Measurements from ENCODE around the gene RNF166.
A peak's percentile ranks its signal among the peaks of the same experiment; 100 is the strongest.

RNF166 gene, protein sequence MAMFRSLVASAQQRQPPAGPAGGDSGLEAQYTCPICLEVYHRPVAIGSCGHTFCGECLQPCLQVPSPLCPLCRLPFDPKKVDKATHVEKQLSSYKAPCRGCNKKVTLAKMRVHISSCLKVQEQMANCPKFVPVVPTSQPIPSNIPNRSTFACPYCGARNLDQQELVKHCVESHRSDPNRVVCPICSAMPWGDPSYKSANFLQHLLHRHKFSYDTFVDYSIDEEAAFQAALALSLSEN

DNA sequence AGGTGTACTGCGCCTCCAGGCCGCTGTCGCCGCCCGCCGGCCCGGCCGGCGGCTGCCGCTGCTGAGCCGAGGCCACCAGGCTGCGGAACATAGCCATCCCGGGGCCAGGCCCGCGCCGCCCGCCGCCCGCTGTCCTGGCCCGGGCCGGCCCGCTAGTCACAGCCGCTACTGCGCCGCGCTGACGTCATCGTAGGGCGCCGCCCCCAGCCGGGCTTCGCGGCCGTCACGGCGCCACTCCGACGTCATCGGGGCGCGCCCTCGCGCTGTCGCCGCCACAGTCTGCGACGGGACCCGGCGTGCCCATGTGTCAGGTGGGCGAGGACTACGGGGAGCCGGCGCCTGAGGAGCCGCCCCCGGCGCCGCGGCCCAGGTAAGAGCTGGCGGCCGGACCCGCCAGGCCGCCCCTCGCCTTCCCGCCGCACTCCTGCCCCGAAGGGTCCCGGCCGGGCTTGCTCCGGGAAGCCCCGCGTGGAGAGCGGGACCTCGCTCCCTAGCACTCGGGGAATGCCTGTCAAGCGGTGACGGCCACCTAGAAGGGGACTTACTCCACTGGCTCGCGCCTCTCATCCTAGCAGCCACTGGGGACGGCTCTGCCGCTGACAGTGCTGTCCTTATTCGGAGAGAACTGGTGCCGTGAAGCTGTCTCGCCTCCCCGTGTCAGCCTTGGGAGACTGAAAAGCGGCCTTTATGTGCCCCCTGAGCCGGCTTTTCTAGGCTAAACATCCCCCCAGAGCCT is at the start of gene RNF166, which contains the start of gene CTU2:
Gene RNF166, minus strand, starts transcription at position 180 of the 736 bp plus-strand sequence. Its CDS starts 83 bp downstream, at position 97.
Gene CTU2, plus strand, starts transcription at position 275 of the 736 bp plus-strand sequence. Its CDS starts 28 bp downstream, at position 303.
- peak; percentile 14 for DNase-seq (ENCODE audit: low read depth)

DNA sequence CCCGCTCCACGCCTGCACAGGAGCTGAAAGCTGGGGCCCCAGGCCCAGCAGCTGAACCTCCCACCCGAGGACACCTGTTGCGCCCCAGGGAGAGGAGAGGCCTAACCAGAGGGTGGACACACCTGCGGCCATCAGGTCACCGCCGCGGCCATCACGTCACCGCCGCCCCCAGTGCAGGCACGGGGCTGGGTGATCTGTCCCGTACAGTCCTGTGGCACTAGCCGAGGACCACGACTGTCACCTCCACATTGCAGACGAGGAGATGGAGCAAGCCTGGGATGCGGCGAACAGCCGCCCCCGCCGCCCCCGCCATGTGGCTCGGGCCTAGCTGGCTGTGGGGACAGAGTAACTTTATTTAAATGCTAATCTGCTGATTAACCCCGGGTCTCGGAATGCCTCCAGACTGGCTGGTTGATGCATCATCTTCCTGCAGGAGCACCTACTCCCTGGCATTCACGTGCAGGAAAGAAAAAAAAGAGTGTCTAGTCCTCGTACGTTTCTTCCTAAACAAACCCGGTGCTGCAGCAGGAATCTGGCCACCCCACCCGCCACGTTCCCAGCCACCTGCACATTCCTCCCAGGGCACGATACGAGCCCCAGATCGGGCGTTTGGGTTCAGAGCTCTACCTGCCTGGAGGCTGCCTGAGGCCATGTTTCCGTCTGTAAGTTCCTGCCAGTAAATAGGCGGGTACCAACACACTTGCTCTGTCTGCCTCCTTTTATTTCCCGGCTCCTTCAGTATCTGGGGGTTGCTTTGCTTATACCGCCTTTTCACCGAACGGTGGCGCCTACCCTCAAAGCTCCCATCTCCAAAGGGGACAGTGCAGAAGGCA is 48.9 kb upstream of the RNF166 start:
- no peak for DNase-seq (ENCODE audit: low read depth)

DNA sequence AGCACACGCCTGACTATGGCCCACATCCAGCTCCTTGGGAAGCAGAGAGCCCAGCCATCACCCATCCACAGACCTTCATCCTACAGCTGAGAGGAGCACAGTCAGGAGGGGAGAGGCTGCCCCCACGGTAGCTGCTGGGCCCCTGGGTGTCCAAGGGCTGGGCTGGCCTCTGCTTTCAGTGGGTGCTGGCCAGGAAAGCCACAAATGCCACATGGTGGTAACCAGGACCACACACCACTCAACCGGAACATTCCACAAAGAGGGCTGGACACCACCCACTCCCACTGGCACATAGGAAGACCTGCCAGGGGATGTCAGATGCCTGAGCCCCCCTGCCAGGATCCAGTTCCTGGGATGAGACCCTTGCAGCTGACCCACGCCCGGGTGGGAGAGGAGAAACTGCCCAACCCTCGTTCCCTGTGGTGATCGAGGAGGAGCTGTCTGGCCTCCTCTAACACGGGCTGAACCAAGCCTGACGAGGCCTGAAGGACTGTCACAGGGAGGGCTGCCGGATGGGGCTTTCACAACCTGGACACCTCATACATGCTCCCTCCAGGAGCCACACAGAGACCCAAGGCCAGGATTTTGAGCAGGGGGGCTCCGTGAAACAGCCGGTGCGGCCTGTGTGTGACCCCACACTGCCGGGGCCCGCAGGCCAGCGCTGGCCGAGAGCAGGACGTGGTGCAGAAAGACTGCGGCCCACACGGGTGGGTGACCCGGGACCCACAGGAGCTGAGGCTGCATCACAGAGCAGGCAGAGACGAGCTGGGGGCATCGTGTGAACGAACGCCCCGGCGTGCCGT is 48.1 kb upstream of the RNF166 start:
- DNase-seq (ENCODE audit: low read depth): no peak

DNA sequence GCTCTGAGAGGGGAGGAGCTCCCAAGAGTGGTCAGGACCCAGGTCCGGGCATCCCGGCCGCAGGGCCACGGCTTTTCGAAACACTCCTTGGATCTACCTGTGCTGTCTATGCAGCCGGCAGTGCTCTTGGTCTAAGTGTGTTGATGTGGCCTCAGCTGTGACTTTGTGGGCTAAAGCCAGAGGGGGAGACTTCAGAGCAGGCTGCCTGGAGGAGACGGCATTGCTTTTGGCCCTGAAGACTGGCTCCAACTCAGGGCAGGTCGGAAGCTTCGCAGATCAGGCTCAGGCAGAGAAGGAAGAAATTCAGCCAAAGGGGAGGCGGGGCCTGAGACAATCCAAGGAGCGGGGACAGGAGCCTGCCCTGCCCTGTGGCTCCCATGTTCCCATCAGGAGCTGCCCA is 47.4 kb upstream of the RNF166 start:
- no peak for DNase-seq (ENCODE audit: low read depth)

DNA sequence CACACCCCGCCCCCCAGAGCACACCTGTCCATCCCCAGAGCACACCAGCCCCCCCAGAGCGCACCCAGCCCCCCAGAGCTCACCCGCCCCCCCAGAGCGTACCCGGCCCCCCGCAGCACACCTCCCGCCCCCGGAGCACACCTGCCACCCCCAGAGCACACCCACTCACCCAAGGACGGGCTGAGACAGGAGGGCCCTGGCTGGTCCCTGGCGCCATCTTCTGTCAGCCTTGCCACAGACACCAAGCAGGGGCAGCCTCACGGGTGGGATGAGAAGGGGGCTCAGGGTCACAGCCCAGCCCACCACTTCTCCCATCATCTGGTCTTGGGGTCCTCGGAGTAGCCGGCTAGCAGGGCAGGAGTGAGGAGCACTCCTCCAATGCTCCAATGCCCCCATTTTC is 47.0 kb upstream of the RNF166 start:
- no peak for DNase-seq (ENCODE audit: low read depth)

DNA sequence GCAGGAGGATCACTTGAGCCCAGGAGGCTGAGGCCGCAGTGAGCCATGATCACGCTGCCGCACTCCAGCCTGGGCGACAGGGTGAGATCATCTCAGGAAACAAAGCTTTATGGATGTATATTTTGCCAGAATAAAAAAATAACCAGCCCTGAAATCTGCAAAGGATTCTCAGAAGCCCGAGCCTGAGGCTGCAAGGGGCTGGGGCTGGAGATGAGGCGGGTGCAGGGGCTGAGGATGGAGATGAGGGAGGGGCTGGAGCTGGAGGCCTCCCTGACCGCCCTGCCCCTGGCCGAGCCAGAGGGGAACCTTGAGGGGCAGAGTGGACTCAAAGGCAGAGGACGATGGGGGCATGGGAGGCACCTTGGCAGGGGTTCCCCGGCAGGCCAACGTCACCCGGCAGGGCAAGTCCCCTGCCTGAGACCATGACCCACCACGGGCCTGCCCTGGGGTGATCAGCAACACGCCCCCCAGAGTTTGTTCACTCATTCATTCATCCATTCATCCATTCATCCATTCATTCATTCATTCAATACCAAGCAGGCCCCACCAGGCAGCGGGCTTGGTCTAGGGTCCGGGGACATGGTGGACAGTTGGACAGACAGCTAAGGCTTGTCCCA is 46.3 kb upstream of the RNF166 start:
- DNase-seq (ENCODE audit: low read depth): no peak

DNA sequence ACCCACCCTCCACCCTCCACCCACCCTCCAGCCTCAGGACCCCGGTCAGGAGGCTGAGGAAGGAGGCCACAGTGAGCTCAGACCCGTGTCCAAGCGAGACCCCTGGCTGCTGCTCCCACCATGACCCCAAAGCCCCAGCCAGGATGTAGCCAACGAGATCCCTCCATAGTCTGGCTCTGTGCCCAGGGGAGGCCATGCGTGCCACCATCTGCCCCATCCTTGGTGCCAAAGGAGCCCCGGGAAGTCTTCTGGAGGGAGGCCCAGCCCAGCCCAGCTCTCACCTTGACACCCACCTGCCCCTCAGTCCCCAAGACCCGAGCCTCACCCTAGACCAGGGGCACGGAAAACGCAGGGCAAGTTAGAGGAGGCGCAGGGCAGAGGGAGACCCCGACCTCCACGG is 44.6 kb upstream of the RNF166 start:
- no peak for DNase-seq (ENCODE audit: low read depth)

DNA sequence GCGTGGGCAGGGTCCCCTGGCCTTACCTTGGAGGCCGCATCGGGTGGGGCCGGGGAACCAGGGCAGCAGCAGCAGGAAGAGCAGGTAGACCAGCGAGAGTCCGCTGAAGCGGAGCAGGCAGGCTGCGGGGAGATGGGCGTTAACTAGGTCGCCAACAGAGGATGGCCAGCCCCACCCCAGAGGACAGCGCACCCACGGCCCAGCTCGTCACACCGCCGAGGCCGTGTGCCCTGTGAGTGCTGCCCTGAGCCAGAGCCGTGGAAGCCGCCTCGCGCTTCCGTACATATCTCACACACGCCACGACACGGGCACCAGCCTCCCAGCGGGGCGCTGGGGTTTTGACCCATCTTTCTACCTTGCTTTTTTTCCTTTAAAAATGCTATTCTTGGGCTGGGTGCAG is 43.1 kb upstream of the RNF166 start:
- no peak for DNase-seq (ENCODE audit: low read depth)

DNA sequence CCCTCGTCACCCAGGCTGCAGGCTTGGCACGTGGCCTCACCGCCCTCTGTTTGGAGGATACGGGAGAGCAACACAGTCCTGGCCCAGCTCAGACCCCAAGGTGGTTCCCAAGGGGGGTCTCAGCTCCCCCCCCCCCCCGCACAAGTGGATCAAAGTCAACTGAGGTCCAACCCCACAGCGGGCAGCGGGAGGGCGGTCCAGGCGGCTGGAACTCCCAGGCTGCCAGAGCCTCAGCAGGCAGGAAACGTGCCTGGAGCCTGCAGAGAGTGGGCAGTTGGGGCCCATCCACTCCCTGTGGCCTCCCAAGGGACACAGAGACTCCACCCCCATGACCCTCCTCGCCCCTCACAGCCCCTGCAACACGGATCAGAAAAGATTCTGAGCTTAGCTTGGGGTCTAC is 42.2 kb upstream of the RNF166 start:
- DNase-seq (ENCODE audit: low read depth): no peak

DNA sequence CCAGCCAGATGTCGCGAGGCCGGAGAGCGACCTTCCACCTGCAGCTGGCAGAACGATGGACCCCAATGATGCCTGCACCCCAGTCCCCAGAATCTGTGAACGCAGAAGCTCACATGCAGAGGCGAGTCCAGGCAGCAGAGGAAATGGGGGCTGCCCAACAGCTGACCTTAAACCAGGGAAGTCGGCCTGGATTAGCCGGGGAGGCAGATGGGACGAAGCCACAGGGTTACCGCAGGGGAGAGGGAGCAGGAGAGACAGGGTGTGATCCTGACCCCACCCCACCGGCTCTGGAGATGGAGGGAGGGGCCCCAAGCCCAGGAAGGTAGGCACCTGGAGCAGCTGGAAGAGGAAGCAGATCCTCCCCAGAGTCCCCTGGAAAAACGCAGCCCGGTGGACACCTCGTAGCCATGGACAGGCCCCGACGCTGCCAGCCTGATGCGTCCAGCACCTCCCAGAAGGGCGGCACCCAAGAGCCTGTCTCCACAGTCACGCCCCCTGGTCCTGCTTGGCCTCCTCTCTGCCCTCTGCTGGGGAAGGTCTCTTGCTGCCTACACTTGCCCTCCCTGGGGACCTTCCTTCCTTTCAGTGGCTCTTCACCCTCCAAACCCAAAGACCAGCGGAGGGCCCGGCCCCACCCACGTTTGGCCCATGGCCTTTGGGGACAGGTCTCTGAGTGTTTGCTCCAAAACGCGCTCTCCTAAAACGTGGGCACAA is 41.5 kb upstream of the RNF166 start:
- DNase-seq (ENCODE audit: low read depth): no peak

DNA sequence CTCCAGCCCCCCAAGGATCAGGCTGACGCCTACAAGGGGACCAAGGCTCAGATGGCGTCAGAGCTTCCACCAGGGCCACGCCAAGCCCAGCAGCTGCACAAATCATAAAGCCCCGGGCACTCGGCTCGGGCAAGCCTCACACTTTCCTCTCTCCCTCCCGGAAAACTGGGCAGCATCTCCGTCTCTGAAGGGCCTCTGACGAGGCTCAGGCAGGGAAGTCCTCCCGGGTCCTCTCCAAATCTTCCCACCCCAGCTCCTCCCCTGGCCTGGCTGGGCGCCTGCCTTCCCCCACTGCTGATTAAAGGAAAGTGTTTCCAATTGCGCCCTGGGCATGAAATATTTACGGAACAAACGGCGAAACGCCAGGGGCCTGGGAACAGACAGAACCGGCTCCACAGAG is 40.3 kb upstream of the RNF166 start:
- no peak for DNase-seq (ENCODE audit: low read depth)

DNA sequence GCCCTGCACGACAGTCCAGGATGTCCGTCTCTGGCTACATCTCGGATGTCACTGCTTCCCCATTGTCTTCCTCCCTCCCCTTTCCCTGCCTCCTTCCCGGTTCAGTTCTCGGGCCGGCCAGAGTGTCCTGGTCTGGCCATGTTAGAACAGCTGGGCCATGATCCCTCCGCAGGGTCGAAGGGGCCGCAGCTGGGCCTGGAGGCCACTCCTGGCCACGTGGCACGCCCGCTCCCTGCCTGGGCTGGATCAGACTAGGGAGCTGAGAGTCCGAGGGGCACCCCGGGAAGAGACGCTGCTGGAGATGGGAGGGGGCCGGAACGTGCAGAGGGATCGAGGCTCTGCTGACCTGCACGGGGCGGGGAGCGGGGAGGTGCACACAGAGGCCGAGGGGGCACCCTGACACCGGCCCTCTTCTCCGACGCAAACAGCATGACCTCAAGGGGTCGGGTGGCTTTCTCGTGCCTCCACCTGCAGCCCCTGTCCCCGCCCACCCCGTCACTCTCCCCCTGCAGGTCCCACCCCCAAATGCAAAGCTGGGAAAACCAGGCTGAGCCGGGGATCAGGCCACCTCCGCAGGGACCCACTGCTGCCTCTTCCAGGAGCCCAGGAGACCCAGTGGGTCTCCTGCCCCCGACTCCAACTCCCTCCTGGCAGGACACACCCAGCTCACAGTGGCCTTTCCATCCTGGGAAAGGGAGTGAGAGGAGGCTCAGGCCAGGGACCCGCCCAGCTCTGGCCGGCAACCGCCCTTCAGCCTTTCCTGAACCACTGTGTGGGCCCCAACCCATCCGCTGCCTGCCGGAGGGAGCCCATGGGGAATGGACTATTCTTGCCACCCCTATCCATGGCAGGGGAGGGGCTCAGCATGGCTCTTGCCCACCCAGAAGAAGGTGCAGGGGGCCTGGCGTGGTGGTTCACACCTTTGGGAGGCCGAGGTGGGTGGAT is 38.6 kb upstream of the RNF166 start:
- DNase-seq (ENCODE audit: low read depth): no peak

DNA sequence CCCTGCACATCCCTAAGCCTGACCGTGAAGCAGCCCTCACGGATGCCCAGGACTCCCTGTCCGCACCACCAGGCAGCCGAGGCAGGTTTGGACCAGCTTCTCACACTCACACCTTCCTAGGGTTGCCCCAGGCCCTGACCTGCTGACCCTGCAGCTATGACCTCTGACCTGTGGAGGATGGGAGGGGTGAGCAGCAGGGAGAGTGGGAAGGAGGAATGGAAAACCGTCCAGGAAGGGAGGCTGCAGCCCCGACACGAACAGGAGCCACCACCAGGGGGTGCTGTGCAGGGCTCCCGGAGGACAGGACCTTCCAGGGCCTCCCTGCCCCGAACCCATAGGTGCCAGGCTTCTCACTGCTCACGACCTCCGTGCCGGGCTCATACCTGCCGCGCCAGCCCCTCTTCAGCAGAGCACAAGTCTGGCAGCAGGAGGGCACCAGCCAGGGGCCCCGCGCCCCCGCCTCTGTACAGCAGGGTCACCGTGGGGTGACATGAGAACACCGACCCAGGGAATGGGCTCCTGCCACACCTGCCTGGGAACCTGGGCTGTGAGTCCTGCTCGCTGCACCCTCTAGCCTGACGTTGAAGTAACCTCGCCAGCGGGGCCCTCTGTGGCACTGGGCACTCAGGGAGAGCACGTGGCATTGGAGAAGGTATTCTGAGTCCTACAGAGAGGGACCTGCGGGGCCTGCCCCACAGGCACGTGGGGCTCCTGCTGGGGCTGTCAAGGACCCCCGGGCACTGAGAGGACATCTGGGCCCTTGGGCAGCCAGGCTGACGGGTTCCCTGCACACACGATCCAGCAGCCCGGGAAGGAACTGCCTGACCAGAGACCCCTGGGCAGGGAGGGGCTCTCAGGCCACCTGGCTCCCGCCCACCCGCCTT is 37.7 kb upstream of the RNF166 start:
- DNase-seq (ENCODE audit: low read depth): no peak

DNA sequence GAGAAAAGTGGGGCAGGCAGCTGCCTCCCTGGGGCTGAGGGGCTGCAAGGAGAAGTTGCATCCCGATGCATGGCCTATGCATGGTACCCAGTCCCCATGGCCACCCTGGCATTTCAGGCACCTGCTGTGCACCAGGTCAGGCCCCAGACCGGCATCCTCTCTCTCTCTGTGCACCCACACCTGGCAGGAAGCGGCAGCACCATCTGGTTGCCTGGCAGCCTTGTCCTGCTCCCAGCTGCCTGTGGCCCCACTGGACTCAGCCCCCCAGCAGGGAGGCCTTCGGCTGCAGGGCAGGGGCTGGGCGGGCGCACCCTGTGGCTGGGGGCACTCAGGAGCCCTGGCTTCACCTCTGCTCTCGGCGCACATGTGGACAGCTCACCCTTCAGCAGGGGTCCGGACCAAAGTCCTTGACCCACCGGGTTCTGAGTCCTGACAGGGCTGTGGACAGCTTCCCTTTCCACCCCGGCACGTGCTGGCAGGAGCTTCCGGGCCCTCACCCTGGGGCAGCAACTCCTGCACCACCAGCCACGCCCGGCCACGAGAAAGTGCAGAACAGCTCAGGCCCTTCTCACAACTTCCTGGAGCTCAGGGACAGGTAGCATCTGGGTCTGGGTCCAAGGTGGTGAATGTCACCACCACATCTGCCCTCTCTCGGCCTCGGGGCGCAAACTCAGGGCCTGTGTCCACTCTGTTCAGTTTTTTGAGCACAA is 36.8 kb upstream of the RNF166 start:
- DNase-seq (ENCODE audit: low read depth): no peak

DNA sequence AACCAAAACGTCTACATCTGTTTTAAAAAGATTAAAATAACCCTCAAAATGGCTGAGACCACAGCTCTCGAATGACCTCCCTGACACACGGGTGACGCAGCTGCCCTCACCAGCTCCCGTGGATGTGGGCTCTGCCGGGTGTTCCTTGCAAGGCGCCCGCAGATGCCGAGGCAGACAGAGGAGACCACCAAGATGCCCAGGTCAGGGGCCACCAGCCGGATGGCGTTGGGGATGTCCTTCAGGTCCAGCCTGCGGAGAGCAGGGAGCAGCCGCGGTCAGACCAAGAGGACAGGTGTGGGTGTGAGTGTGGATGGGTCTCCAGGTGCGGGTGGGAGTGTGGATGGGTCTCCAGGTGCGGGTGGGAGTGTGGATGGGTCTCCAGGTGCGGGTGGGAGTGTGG is 35.2 kb upstream of the RNF166 start:
- no peak for DNase-seq (ENCODE audit: low read depth)

DNA sequence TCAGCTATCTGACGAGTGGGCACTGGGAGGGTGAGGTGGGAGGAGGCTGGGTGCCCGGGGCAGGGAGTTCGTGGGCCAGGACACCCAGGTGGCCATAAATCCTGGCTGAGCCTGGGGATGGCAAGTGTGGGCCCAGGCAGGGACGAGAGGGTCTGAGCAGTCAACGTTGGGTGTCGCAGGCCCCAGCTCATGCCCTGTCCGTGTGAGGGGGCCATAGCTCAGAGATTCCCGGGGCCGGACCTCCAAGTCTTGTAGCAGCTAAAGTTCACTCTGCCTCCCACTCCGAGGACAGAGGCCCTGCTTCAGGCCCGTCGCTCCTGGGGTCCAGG is 34.5 kb upstream of the RNF166 start:
- no peak for DNase-seq (ENCODE audit: low read depth)

DNA sequence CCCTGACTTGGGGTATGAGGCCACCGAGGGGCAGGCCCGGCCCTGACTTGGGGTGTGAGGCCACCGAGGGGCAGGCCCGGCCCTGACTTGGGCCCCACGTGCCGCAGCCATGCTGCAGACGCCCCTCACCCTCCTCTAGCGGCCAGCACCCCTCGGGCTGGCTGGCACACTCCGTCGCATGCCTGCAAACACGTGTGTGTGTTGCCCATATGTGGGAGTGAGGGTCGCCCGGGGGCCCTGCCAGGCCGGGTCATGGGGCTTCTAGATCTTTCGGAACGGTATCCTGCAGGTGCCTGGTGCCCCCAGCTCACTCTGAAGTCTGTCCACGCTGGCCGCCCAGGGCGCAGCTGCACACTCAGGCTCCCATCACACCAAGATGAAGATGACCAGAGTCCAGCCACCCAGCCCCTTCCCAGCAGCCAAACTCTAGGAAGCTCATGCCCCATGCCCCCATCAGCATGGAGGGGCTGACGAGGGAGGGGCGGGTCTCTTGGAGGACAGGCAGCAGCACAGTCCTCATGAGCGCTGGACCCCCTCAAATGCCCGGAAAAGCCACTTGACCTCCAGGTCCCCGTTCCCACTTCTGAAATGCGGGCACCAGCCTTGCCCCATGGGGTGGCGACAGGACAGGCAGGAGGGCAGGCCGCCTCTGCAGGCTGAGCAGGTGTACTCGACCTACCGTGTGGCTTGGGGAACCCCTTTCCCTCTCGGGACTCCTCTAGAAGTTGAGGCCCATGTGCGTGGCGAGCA is 33.9 kb upstream of the RNF166 start:
- no peak for DNase-seq (ENCODE audit: low read depth)

Measured in GM04503 (cell line).